Ishikawa (cell line): ENCODE results near the gene GNAT1.

Source experiments
- CEBPB ChIP-seq: IDR thresholded peaks from 2 replicates; pipeline ENCODE4 v1.6.1; 2012
- CREB1 ChIP-seq: IDR thresholded peaks from 2 replicates; pipeline ENCODE4 v1.6.1; 2012; ENCODE audit warnings: low read depth
- MAX ChIP-seq: IDR thresholded peaks from 2 replicates; pipeline ENCODE4 v1.6.1; 2012
- NFIC ChIP-seq: IDR thresholded peaks from 2 replicates; pipeline ENCODE4 v1.6.1; 2012
- RAD21 ChIP-seq: IDR thresholded peaks from 2 replicates; pipeline ENCODE4 v1.6.1; 2012; ENCODE audit warnings: low read depth
- TAF1 ChIP-seq: IDR thresholded peaks from 2 replicates; pipeline ENCODE4 v1.6.1; 2012; ENCODE audit warnings: low read depth, mild to moderate bottlenecking
- YY1 ChIP-seq: IDR thresholded peaks from 2 replicates; pipeline ENCODE4 v1.6.1; 2012; ENCODE audit warnings: low read depth
- TF ChIP-seq, protein P1 (sequence below): IDR thresholded peaks from 2 replicates; pipeline ENCODE4 v1.6.1; 2012; ENCODE audit warnings: low read depth, mild to moderate bottlenecking

DNA sequence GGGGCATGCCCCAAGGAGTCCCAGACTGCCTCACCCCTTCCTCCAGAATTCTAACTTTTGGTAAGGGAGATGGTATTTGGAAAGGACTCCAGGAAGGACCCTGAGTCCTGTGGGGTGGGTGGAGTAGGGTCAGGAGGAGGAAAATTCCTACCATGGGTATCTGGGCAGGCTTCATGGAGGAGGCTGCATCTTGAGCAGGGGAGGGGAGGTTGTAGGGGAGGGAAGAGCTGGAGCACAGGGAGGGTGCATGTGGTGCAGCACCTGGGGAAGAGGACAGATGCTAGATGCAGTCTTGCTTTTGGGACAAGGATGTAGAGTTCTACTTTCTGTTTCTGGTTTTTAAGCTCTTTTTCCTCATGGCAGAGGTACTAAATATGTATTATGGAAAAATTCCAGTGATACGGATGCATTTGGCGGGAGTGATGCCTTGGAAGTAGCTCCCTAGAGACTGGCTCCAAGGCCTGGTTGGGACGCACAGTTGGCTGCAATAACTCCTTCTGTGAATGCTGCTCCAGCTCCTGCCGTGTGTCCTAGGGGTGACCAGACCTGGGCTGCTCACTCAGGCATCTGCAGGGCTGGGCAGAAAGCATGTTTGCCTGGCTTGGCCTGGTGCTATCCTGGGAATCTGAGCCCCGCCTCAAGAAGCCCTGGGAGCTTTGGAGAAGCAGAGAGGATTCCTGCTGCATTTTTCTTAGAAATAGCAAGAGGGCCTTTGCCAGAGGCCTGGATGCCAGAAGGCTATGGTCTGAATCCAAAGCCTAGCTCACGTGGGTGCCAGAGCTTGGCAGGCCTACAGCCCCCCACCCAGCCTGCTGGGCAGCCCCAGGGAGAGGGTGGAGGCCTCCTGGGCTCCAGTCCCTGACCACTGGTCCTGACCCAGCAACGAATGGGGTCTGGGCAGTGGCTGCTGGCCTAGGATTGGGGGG lies 26.2 kb upstream of the GNAT1 start:
- TF ChIP-seq, protein P1, sequence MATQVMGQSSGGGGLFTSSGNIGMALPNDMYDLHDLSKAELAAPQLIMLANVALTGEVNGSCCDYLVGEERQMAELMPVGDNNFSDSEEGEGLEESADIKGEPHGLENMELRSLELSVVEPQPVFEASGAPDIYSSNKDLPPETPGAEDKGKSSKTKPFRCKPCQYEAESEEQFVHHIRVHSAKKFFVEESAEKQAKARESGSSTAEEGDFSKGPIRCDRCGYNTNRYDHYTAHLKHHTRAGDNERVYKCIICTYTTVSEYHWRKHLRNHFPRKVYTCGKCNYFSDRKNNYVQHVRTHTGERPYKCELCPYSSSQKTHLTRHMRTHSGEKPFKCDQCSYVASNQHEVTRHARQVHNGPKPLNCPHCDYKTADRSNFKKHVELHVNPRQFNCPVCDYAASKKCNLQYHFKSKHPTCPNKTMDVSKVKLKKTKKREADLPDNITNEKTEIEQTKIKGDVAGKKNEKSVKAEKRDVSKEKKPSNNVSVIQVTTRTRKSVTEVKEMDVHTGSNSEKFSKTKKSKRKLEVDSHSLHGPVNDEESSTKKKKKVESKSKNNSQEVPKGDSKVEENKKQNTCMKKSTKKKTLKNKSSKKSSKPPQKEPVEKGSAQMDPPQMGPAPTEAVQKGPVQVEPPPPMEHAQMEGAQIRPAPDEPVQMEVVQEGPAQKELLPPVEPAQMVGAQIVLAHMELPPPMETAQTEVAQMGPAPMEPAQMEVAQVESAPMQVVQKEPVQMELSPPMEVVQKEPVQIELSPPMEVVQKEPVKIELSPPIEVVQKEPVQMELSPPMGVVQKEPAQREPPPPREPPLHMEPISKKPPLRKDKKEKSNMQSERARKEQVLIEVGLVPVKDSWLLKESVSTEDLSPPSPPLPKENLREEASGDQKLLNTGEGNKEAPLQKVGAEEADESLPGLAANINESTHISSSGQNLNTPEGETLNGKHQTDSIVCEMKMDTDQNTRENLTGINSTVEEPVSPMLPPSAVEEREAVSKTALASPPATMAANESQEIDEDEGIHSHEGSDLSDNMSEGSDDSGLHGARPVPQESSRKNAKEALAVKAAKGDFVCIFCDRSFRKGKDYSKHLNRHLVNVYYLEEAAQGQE: no peak
- TF ChIP-seq YY1 (no peak), CREB1 (no peak), MAX (peak; percentile 65), RAD21 (no peak), NFIC (peak; percentile 73), TAF1 (no peak), CEBPB (no peak)
